K562 treated with DMSO at 1 percent for 12 hours (cell line): ENCODE measurements around the gene CASP7. TPM values are rescaled to one million over a fixed set of nuclear protein-coding genes. Genes with fewer than 3 reads are reported as not detected.

ENCODE experiments used
- total RNA-seq: library from RNA; unstranded; fragments of 300-600 nt; gene quantifications from 2 replicates; pipeline ENCODE4 v1.2.3, GENCODE V29; 2022; ENCODE audit not compliant: insufficient read depth

The CASP7 gene
- 11.9 and 33.0 TPM in 2 replicates for total RNA-seq

DNA sequence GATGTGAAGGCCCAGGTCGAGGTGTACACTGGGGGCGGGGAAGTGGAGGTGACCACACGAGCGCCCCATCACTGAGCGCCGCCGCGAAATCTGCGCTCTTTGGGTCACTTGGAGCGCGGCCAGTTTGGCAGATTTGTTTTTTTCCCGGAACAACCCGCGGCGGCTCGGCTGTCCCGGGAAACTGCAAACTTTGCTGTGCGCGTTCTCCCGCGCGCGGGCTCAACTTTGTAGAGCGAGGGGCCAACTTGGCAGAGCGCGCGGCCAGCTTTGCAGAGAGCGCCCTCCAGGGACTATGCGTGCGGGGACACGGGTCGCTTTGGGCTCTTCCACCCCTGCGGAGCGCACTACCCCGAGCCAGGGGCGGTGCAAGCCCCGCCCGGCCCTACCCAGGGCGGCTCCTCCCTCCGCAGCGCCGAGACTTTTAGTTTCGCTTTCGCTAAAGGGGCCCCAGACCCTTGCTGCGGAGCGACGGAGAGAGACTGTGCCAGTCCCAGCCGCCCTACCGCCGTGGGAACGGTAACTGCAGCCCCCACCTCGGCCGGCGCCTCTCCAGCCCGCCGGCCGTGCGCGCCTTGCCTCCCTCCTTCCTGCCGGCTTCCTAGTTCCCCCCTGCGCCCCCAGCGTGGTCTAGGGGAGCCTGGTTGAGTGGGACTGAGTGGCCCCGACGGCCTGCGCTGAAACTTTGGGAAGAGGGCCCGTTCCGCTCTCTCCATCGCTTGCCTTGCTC lies at the start of gene CASP7:
TSS of gene CASP7 (plus strand) at position 450 of the 727 bp plus-strand sequence. CDS start 17,582 bp downstream, outside the sequence.

DNA sequence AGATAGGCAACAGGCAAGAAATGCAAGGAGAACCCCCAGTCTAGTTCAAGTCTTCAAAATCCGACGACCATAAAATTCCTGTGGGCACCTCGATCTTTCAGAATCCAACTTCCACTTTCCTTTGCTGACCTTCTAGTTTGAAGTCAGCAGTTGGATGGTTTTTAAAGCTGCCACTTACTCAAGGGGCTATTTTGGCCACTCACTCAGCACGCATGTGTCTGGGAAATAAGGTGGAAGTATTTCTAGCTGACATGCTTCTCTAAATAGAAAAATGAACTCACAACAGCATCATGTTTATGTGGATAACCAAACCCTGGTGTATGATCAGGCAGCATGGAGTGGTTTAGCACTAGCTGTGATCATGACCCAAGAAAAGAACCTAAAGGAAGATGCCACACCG lies 15.8 kb upstream of the CASP7 start, which contains the start of gene NRAP:
TSS of gene NRAP (minus strand) at position 134 of the 400 bp plus-strand sequence. CDS start 159 bp downstream, outside the sequence.

DNA sequence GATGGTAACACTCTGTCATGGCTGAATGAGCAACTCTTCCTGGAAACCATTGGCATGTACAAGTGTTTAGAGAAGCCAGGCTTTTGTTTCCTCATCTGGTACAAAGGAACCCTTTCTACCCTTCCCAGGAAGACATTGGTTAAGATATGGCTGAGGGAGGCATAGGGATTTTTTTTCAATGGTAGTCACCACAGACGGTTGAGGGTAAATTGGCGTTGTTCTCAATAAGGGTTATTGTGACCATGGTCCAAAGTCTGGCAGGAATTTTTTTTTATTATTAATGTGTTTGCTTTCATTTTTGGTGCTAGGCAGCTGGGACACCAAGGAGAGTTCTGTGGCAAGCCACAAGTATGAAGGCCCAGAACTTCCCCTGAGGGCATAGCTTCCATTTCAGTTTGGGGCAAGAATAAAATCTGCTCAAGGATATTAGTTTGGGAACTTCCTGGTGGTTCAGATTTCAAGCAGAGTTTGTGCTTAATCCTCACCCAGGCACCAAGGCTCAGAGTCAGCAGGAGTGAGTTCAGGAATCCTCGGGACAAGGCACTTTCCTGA lies 71.5 kb downstream of the CASP7 start, which contains the start of gene PLEKHS1:
TSS of gene PLEKHS1 (plus strand) at position 502 of the 552 bp plus-strand sequence. CDS start 3,596 bp downstream, outside the sequence.

Other genes starting within 250 kb of the CASP7 start
- not detected in 2 replicates for gene HABP2, start 126.9 kb upstream of the CASP7 start, total RNA-seq
- not detected in 2 replicates for gene NRAP, start 15.9 kb upstream of the CASP7 start, total RNA-seq
- not detected in 2 replicates for gene PLEKHS1, start 71.8 kb downstream of the CASP7 start, total RNA-seq
- 5.1 and 16.6 TPM in 2 replicates for gene DCLRE1A, start 174.2 kb downstream of the CASP7 start, total RNA-seq
- gene NHLRC2, start 174.7 kb downstream of the CASP7 start, total RNA-seq = 1.3 and 5.6 TPM in 2 replicates